Testis (tissue), 2 donors: ENCODE results near the gene GRM4.

ENCODE experiments used
- POLR2A ChIP-seq: fragments of 450-650 bp; IDR thresholded peaks from one replicate; pipeline ENCODE4 v1.6.1; 2017; ENCODE audit warnings: antibody characterized with exemption, mild to moderate bottlenecking, moderate library complexity
- TF ChIP-seq, protein P1 (sequence below), 3 experiments: fragments of 450-650 bp in 2 of 3; fragments of 200-600 bp in 1 of 3; sonication (generic) in 1 of 3; IDR thresholded peaks; one replicate each; pipeline ENCODE4 v1.5.1; 2016 to 2019; ENCODE audit warnings: antibody characterized with exemption in 3 of 3, mild to moderate bottlenecking in 2 of 3, moderate library complexity in 1 of 3

DNA sequence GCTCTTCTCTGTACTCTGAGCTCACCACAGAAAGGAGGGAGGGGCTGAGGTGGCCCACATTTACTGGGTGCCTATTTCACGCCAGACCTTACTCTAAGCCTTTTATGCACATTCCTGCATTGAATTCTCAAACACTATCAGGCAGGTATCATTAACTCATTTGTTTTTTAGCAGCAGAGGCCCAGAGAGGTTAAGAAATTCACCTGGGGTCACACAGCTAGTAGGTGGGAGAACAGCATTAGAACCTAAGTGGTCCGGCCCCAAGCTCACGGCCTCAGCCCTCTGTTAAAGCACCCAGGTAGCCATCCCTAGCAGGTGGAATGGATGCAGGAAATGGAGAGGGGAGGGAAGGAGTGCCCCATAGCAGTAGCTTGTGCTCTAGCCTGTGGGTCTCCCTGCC lies 84.5 kb downstream of the GRM4 start:
- TF ChIP-seq POLR2A, result no peak
- TF ChIP-seq, protein P1, sequence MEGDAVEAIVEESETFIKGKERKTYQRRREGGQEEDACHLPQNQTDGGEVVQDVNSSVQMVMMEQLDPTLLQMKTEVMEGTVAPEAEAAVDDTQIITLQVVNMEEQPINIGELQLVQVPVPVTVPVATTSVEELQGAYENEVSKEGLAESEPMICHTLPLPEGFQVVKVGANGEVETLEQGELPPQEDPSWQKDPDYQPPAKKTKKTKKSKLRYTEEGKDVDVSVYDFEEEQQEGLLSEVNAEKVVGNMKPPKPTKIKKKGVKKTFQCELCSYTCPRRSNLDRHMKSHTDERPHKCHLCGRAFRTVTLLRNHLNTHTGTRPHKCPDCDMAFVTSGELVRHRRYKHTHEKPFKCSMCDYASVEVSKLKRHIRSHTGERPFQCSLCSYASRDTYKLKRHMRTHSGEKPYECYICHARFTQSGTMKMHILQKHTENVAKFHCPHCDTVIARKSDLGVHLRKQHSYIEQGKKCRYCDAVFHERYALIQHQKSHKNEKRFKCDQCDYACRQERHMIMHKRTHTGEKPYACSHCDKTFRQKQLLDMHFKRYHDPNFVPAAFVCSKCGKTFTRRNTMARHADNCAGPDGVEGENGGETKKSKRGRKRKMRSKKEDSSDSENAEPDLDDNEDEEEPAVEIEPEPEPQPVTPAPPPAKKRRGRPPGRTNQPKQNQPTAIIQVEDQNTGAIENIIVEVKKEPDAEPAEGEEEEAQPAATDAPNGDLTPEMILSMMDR (IDR thresholded peaks at IDR 0.05), result no peak
